ENCODE data around the gene FOLR1.
"Not testable (repeated sequence)": the region's sequence is repeated elsewhere in the genome, so short reads cannot be mapped to it uniquely, and the experiment has no call there.

Gene FOLR1

GRCh38 chr11:72180892-72181552 is 10.9 kb upstream of the FOLR1 start:
- DNase-seq (ENCODE audit: low read depth, low spot score) = not testable (repeated sequence)

GRCh38 chr11:72181553-72181958 is 10.4 kb upstream of the FOLR1 start:
- not testable (repeated sequence) for DNase-seq (ENCODE audit: low read depth, low spot score)
- peak overlapping the region; percentile 86 for H3K27ac ChIP-seq

More at GRCh38 chr11:72180892-72181552, 10.9 kb upstream of the FOLR1 start:
- H3K27ac ChIP-seq = peak overlapping the region; percentile 86

GRCh38 chr11:72188267-72188666 is 3.7 kb upstream of the FOLR1 start:
- no peak overlapping the region for H3K27ac ChIP-seq
- DNase-seq (ENCODE audit: low read depth, low spot score) = no peak

DNA sequence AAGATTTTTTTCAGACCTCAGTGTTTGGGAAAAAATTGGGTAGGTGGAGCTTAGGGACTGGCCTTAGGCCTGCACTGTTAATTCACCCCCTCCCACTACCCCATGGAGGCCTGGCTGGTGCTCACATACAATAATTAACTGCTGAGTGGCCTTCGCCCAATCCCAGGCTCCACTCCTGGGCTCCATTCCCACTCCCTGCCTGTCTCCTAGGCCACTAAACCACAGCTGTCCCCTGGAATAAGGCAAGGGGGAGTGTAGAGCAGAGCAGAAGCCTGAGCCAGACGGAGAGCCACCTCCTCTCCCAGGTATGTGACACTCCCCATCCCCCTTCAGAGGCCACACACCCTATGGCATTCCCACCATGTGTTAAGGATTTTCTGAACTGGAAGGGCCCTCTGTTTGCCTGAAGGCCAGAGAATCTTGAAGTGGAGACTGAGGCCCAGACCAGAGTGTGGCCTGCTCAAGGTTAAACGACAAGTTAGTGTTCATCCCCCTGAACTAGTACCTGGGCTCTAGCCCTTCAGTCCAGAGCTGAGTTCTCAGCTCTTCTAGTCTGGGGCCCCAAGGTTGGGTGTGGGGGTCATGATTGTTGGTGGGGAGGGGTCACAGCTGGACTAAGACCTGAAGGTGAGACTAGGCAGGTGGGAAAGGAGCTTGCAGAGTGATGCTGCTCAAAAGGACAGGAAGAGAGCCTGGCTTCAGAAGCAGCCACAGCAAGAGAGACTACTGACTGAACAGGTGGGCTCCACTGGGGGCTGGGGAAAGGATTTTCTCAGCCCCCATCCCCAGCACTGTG is 2.3 kb upstream of the FOLR1 start:
- H3K27ac ChIP-seq = no peak overlapping the region
- DNase-seq (ENCODE audit: low read depth, low spot score) = no peak

GRCh38 chr11:72190631-72191071 is 1.3 kb upstream of the FOLR1 start:
- DNase-seq (ENCODE audit: low read depth, low spot score) = no peak
- H3K27ac ChIP-seq = no peak overlapping the region

DNA sequence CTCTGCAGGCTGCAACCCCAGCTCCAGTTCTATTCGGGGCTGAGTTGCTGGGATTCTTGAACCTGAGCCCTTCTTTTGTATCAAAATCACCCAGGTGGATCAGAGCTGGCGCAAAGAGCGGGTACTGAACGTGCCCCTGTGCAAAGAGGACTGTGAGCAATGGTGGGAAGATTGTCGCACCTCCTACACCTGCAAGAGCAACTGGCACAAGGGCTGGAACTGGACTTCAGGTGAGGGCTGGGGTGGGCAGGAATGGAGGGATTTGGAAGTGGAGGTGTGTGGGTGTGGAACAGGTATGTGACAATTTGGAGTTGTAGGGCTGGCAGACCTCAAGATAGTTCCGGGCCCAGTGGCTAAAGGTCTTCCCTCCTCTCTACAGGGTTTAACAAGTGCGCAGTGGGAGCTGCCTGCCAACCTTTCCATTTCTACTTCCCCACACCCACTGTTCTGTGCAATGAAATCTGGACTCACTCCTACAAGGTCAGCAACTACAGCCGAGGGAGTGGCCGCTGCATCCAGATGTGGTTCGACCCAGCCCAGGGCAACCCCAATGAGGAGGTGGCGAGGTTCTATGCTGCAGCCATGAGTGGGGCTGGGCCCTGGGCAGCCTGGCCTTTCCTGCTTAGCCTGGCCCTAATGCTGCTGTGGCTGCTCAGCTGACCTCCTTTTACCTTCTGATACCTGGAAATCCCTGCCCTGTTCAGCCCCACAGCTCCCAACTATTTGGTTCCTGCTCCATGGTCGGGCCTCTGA is 3.8 kb downstream of the FOLR1 start:
- no peak overlapping the region for H3K27ac ChIP-seq
- DNase-seq (ENCODE audit: low read depth, low spot score) = no peak

DNA sequence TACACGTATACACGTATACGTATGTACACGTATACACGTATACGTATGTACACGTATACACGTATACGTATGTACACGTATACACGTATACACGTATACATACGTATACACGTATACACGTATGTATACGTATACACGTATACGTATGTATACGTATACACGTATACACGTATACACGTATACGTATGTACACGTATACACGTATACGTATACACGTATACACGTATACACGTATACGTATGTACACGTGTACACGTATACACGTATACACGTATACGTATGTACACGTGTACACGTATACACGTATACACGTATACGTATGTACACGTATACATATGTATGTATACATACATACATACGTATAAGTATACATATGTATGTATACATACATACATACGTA is 9.5 kb downstream of the FOLR1 start:
- not testable (repeated sequence) for DNase-seq (ENCODE audit: low read depth, low spot score); H3K27ac ChIP-seq

DNA sequence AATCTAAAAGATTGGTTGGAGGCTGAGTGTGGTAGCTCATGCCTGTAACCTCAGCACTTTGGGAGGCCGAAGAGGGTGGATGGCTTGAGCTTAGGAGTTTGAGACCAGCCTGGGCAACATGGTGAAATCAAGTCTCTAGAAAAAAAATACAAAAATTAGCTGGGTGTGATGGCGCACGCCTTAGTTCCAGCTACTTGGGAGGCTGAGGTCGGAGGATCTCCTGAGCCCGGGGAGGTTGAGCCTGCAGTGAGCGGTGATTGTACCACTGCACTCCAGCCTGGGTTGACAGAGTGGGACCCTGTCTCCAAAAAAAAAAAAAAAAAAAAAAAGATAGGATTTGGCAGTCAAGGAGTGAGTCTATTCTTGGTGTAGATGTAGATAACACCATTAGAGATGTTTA is 10.6 kb downstream of the FOLR1 start:
- no peak for DNase-seq (ENCODE audit: low read depth, low spot score)
- no peak overlapping the region for H3K27ac ChIP-seq

DNA sequence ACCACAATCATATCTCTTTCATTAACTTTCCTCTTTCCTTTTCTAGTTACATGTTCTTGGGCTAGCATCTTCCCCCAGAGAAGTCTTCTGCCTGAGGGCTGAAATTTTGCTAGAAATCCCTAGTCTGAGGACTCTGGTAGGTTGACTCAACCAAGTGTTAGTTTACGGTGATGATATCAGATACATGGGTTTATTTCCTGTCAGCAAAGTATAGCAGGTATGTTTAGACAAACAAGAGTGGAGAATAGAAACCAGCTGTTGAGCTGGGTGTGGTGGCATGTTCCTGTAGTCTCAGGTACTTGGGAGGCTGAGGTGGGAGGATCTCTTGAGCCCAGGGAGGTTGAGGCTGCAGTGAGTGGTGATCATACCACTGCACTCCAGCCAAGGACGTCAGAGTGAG is 11.2 kb downstream of the FOLR1 start:
- no peak overlapping the region for H3K27ac ChIP-seq
- DNase-seq (ENCODE audit: low read depth, low spot score) = no peak

DNA sequence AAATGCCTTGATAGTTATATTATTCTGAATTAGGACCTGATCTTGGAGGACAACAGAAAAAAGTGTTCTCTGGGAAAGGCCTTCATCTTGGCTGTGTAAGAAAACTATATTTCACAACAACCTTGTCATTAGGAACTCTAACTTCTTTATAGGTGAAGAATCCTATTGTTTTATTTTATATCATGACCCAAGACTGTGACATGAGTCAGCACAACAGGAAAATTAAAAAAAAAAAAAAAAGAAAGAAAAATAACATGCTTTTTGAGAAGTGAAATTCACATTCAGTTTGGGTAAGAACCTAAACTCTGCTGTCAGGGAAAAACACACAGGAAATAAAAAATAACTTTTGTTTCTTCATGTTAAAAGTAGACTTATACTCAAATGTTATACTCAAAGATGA is 12.9 kb downstream of the FOLR1 start:
- H3K27ac ChIP-seq = no peak overlapping the region
- DNase-seq (ENCODE audit: low read depth, low spot score) = no peak

DNA sequence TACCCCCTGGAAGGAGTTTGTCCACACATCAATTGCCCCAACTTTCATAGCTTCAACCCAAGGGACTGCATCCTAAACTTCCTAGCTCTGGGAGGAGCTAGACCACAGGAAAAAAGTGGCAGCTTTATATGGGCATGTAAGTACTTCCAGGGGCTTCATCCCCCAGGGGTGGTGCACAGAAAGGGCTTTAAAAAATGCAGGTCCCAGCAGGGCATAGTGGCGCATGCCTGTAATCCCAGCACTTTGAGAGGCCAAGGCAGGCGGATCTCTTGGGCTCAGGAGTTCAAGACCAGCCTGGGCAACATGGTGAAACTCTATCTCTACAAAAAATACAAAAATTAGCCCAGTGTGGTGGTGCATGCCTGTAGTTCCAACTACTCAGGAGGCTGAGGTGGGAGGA is 14.9 kb downstream of the FOLR1 start:
- not testable (repeated sequence) for H3K27ac ChIP-seq; DNase-seq (ENCODE audit: low read depth, low spot score)

- H3K27ac ChIP-seq = no peak overlapping the region
- no peak for DNase-seq (ENCODE audit: low read depth, low spot score)
Measured at GRCh38 chr11:72208281-72208680, 16.3 kb downstream of the FOLR1 start.

DNA sequence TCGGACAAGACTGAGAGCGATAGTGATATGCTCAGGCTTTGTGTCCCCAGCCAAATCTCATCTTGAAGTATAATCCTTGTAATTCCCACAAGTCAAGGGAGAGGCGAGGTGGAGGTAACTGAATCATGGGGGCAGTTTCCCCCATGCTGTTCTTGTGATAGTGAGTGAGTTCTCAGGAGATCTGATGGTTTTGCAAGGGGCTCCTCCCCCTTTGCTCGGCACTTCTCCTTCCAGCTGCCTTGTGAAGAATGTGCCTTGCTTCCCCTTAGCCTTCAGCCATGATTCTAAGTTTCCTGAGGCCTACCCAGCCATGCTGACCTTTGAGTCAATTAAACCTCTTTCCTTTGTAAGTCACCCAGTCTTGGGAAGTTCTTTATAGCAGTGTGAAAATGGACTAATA is 17.2 kb downstream of the FOLR1 start:
- H3K27ac ChIP-seq = no peak overlapping the region
- no peak for DNase-seq (ENCODE audit: low read depth, low spot score)

- DNase-seq (ENCODE audit: low read depth, low spot score) = no peak
- H3K27ac ChIP-seq = no peak within 1 kb of the TSS
Measured at GRCh38 chr11:72216638-72217037, 24.7 kb downstream of the FOLR1 start, which contains the start of gene FOLR2. TSS of gene FOLR2 (plus strand) at chr11:72216794. CDS start at chr11:72218585, 1,791 bp downstream.

DNA sequence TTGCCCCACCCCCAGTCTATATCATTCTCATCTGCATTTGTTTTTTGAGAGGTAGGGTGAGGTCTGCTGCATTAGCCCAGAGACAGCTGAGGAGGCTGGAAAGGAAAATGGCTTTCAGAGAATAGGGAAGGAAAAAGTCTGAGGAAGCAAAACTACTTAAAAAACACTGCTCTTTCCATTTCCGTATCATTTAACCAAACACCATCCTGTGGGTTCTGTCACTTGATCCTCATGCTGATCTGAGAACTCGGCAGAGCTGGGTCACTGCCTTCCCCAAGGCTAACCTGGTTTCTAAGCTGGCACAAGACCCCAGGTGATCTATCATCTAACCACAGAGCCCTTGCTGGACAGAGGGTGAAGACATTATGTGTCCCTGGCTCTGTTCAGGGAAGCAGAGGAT is 25.9 kb downstream of the FOLR1 start:
- DNase-seq (ENCODE audit: low read depth, low spot score) = no peak
- H3K27ac ChIP-seq = no peak overlapping the region

- no peak overlapping the region for H3K27ac ChIP-seq
- no peak for DNase-seq (ENCODE audit: low read depth, low spot score)
Measured at GRCh38 chr11:72218251-72218745, 26.4 kb downstream of the FOLR1 start.

- DNase-seq (ENCODE audit: low read depth, low spot score) = no peak
- H3K27ac ChIP-seq = no peak overlapping the region
Measured at GRCh38 chr11:72220696-72221363, 28.9 kb downstream of the FOLR1 start.

- no peak for DNase-seq (ENCODE audit: low read depth, low spot score)
- H3K27ac ChIP-seq = no peak overlapping the region
Measured at GRCh38 chr11:72221386-72222075, 29.6 kb downstream of the FOLR1 start.

DNA sequence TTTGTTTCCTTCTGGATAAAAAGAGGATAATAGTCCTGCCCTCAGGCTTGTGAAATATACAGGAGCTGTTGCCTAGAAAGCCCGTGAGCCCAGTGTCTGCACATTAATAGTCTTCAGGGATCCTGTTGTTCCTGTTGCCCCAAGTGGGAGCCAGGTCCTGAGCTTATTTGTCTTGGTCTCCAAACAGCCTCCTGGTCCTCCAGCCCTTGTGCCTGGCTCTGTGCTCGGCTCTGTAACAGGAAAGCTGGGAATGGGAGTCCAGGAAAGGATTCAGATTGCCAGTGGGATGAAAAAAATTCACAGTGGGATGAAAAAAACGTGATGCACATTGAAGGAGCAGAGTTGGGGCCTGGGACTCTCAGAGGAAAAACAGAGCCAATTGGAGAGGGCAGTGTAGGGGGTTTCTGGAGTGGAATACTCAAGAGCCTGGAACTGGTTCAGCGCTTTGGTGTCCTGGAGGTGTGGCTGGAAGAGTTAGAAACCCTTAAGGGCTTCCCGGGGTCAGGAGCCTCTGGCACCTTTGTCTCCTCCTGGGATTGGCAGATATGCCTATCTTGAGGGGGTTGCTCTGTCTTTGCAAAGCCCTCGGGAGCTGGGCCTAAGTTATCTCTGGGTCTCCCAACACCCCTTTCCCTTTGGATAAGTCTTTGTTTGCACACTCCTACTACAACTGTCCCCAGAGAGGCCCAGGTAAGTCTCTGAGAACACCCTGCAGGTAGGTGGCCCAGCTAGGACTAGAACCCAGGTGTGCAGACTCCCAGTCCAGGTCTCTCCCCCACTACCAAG is 30.4 kb downstream of the FOLR1 start:
- DNase-seq (ENCODE audit: low read depth, low spot score) = no peak
- peak overlapping the region; percentile 83 for H3K27ac ChIP-seq
